H9 (cell line): ENCODE data around the gene MARS1. TPM values are rescaled to one million over a fixed set of nuclear protein-coding genes. Genes with fewer than 3 reads are reported as not detected.

ENCODE experiments used
- DNase-seq: peaks from one replicate; pipeline ENCODE4 v3.0.0-alpha.2; 2017
- H2AFZ ChIP-seq: one replicate; pipeline ENCODE4 v1.6.1; 2013; ENCODE audit warnings: mild to moderate bottlenecking, low read length, control low read depth, moderate library complexity
- H2AK5ac ChIP-seq: 2 replicates; pipeline ENCODE4 v1.6.1; 2013; ENCODE audit warnings: low read length, control low read depth, mixed read lengths; ENCODE audit not compliant: insufficient read length
- H2BK120ac ChIP-seq: one replicate; pipeline ENCODE4 v1.6.1; 2013; ENCODE audit warnings: low read depth, mild to moderate bottlenecking, low read length, control low read depth, inconsistent platforms; ENCODE audit not compliant: poor library complexity, severe bottlenecking
- H2BK12ac ChIP-seq: 2 replicates; pipeline ENCODE4 v1.6.1; 2013; ENCODE audit warnings: low read length, control low read depth, mixed read lengths, low read depth; ENCODE audit not compliant: insufficient read length
- H2BK15ac ChIP-seq: 2 replicates; pipeline ENCODE4 v1.6.1; 2013; ENCODE audit warnings: low read depth, low read length, control low read depth
- H2BK20ac ChIP-seq: one replicate; pipeline ENCODE4 v1.6.1; 2013; ENCODE audit warnings: low read depth, mild to moderate bottlenecking, low read length, control low read depth, inconsistent platforms; ENCODE audit not compliant: poor library complexity, severe bottlenecking
- H2BK5ac ChIP-seq: 2 replicates; pipeline ENCODE4 v1.6.1; 2013; ENCODE audit warnings: low read length, control low read depth, mixed read lengths; ENCODE audit not compliant: insufficient read length
- H3K14ac ChIP-seq: 2 replicates; pipeline ENCODE4 v1.6.1; 2013; ENCODE audit warnings: low read length, control low read depth; ENCODE audit not compliant: insufficient read depth
- H3K18ac ChIP-seq: 2 replicates; pipeline ENCODE4 v1.6.1; 2013; ENCODE audit warnings: low read depth, mild to moderate bottlenecking, mixed read lengths, low read length, control low read depth; ENCODE audit not compliant: insufficient read length
- H3K23ac ChIP-seq: 2 replicates; pipeline ENCODE4 v1.6.1; 2013; ENCODE audit warnings: low read length, control low read depth, mixed read lengths, low read depth; ENCODE audit not compliant: insufficient read length
- H3K23me2 ChIP-seq: 2 replicates; pipeline ENCODE4 v1.6.1; 2013; ENCODE audit warnings: low read depth, mild to moderate bottlenecking, mixed read lengths, low read length, control low read depth; ENCODE audit not compliant: insufficient read length, poor library complexity, severe bottlenecking
- H3K27ac ChIP-seq: 2 replicates; pipeline ENCODE4 v1.5.1; 2013; ENCODE audit warnings: low read length, control low read depth, mixed read lengths, low read depth; ENCODE audit not compliant: insufficient read length
- H3K27me3 ChIP-seq: 2 replicates; pipeline ENCODE4 v1.6.1; 2013; ENCODE audit warnings: low read length, control low read depth, inconsistent platforms; ENCODE audit not compliant: insufficient read depth
- H3K4ac ChIP-seq: 2 replicates; pipeline ENCODE4 v1.6.1; 2013; ENCODE audit warnings: low read depth, mild to moderate bottlenecking, control low read depth, inconsistent platforms, low read length, moderate library complexity
- H3K4me1 ChIP-seq: 2 replicates; pipeline ENCODE4 v1.6.1; 2013; ENCODE audit warnings: low read length, control low read depth, inconsistent platforms; ENCODE audit not compliant: insufficient read depth
- H3K4me2 ChIP-seq: 2 replicates; pipeline ENCODE4 v1.6.1; 2013; ENCODE audit warnings: low read length, control low read depth, mixed read lengths; ENCODE audit not compliant: insufficient read length, insufficient read depth
- H3K56ac ChIP-seq: 2 replicates; pipeline ENCODE4 v1.6.1; 2013; ENCODE audit warnings: low read depth, mild to moderate bottlenecking, mixed read lengths, low read length, control low read depth; ENCODE audit not compliant: insufficient read length
- H3K79me1 ChIP-seq: 2 replicates; pipeline ENCODE4 v1.6.1; 2013; ENCODE audit warnings: low read depth, mild to moderate bottlenecking, moderate library complexity, low read length, control low read depth, inconsistent platforms; ENCODE audit not compliant: insufficient read depth, poor library complexity, severe bottlenecking
- H3K79me2 ChIP-seq: 2 replicates; pipeline ENCODE4 v1.6.1; 2013; ENCODE audit warnings: low read length, control low read depth, inconsistent platforms; ENCODE audit not compliant: insufficient read depth
- H3K9ac ChIP-seq: 2 replicates; pipeline ENCODE4 v1.6.1; 2013; ENCODE audit warnings: low read length, control low read depth, mixed read lengths; ENCODE audit not compliant: insufficient read length; ENCODE audit errors: extremely low read depth
- H3K9me3 ChIP-seq: one replicate; pipeline ENCODE4 v1.6.1; 2013; ENCODE audit warnings: low read depth, low read length, inconsistent platforms; ENCODE audit not compliant: control insufficient read depth
- H3T11ph ChIP-seq: one replicate; pipeline ENCODE4 v1.6.1; 2013; ENCODE audit warnings: mild to moderate bottlenecking, low read length, control low read depth, inconsistent platforms
- H4K20me1 ChIP-seq: one replicate; pipeline ENCODE4 v1.6.1; 2013; ENCODE audit not compliant: control insufficient read depth, insufficient read length, insufficient read depth
- H4K5ac ChIP-seq: 2 replicates; pipeline ENCODE4 v1.6.1; 2013; ENCODE audit warnings: low read depth, mild to moderate bottlenecking, mixed read lengths, low read length, control low read depth; ENCODE audit not compliant: insufficient read length
- H4K8ac ChIP-seq: replicated peaks from 2 replicates; pipeline ENCODE4 v1.6.1; 2013; ENCODE audit warnings: low read length, control low read depth, mixed read lengths, low read depth; ENCODE audit not compliant: insufficient read length
- H4K91ac ChIP-seq: 2 replicates; pipeline ENCODE4 v1.6.1; 2013; ENCODE audit warnings: low read depth, mild to moderate bottlenecking, moderate library complexity, mixed read lengths, low read length, control low read depth; ENCODE audit not compliant: insufficient read length
- H3K27ac Mint-ChIP-seq, 3 experiments: 2 replicates in 2 of 3; 3 replicates in 1 of 3; pipeline ENCODE4 v1.8.0; 2020 to 2021; ENCODE audit warnings: mixed read lengths in 3 of 3, mild to moderate bottlenecking in 1 of 3, moderate library complexity in 1 of 3
- H3K27me3 Mint-ChIP-seq: 2 replicates; pipeline ENCODE4 v1.8.0; 2021; ENCODE audit warnings: low read depth, mild to moderate bottlenecking, moderate library complexity, mixed read lengths
- H3K36me3 Mint-ChIP-seq, 3 experiments: 2 replicates in 2 of 3; 3 replicates in 1 of 3; pipeline ENCODE4 v1.8.0; 2020 to 2021; ENCODE audit warnings: low read depth in 3 of 3, mixed read lengths in 3 of 3; ENCODE audit not compliant: insufficient read depth in 1 of 3
- H3K4me1 Mint-ChIP-seq, 2 experiments: 2 replicates each; pipeline ENCODE4 v1.8.0; 2020; ENCODE audit warnings: mixed read lengths in 2 of 2
- H3K4me3 Mint-ChIP-seq, 2 experiments: 2 replicates in 1 of 2; 3 replicates in 1 of 2; pipeline ENCODE4 v1.8.0; 2020 to 2021; ENCODE audit warnings: mild to moderate bottlenecking in 2 of 2, mixed read lengths in 2 of 2, moderate library complexity in 1 of 2
- H3K9me3 Mint-ChIP-seq, 2 experiments: 2 replicates in 1 of 2; 3 replicates in 1 of 2; pipeline ENCODE4 v1.8.0; 2020; ENCODE audit warnings: mild to moderate bottlenecking in 2 of 2, mixed read lengths in 2 of 2, moderate library complexity in 1 of 2
- WGBS: extraction: QIAGEN DNeasy Blood & Tissue Kit; methylation state at CpG from one replicate; pipeline ENCODE4 v1.1.7; 2013; ENCODE audit warnings: missing lambda C conversion rate, low lambda C conversion rate, mixed read lengths; ENCODE audit not compliant: insufficient read length; ENCODE audit errors: extremely low coverage; 5-methylcytosine and 5-hydroxymethylcytosine counted together
- total RNA-seq: library from RNA; stranded (reverse); gene quantifications from 2 replicates; pipeline ENCODE4 v1.2.1, GENCODE V29; 2021
- TF ChIP-seq, protein P1 (sequence below): fragments of 200-600 bp; sonication (generic); conservative IDR thresholded peaks from 3 replicates; pipeline ENCODE4 v1.8.0; 2021; ENCODE audit warnings: antibody characterized with exemption, mild to moderate bottlenecking

Gene MARS1
- total RNA-seq, 1 experiment from 2014 or later, result 368 TPM

DNA sequence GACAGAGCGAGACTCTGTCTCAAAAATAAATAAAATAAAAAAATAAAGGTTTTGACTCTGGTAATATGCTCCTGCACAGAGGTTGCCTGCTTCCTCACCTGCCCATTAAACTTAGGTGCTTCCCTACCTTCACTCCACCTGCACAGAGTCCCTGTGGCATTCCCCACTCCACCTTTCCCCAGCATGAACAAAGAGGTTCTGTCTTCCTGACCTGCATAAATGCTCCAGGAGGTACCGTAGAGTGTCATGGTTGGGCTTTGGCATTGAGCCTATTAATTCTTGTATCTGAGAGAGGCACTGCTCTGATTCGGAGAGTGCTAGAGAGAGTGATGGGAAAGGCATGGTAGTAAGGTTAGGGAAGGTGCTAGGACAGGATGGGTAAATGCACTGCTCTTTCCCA lies 14.5 kb upstream of the MARS1 start:
- no peak overlapping the region for H3K4ac ChIP-seq
- Mint-ChIP-seq H3K4me1 (peaks cover 21 to 22% of the 10 kb centered on the region in 2 experiments), H3K27ac (no peak overlapping the region), H3K4me3 (no peak overlapping the region), H3K27me3 (peaks cover 73% of the 10 kb centered on the region), H3K36me3 (peaks cover 0 to 5% (median 5%) of the 10 kb centered on the region in 3 experiments; a peak in 3 of 7 replicates), H3K9me3 (no peaks in the 10 kb centered on the region)
- H4K8ac ChIP-seq, result no peak overlapping the region
- H4K5ac ChIP-seq, result no peak overlapping the region
- H4K20me1 ChIP-seq, result peaks cover 3% of the 10 kb centered on the region
- no peak overlapping the region for H2BK12ac ChIP-seq
- H3K23ac ChIP-seq, result no peak overlapping the region
- no peak overlapping the region for H3K4me2 ChIP-seq
- H2BK15ac ChIP-seq, result no peak overlapping the region
- WGBS, result no CpG with 5 or more reads among the region's 3 CpGs
- no peak overlapping the region for H3K27ac ChIP-seq
- no peaks in the 10 kb centered on the region for H3K9me3 ChIP-seq
- no peak overlapping the region for H2AK5ac ChIP-seq
- no peak overlapping the region for H2BK5ac ChIP-seq
- H3K4me1 ChIP-seq, result no peaks in the 10 kb centered on the region; the same call in 1 of the 2 replicates
- TF ChIP-seq, protein P1, sequence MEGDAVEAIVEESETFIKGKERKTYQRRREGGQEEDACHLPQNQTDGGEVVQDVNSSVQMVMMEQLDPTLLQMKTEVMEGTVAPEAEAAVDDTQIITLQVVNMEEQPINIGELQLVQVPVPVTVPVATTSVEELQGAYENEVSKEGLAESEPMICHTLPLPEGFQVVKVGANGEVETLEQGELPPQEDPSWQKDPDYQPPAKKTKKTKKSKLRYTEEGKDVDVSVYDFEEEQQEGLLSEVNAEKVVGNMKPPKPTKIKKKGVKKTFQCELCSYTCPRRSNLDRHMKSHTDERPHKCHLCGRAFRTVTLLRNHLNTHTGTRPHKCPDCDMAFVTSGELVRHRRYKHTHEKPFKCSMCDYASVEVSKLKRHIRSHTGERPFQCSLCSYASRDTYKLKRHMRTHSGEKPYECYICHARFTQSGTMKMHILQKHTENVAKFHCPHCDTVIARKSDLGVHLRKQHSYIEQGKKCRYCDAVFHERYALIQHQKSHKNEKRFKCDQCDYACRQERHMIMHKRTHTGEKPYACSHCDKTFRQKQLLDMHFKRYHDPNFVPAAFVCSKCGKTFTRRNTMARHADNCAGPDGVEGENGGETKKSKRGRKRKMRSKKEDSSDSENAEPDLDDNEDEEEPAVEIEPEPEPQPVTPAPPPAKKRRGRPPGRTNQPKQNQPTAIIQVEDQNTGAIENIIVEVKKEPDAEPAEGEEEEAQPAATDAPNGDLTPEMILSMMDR, result no peak
- H3K18ac ChIP-seq, result no peak overlapping the region
- H2AFZ ChIP-seq, result no peak overlapping the region
- no peak overlapping the region for H3K14ac ChIP-seq
- H3K27me3 ChIP-seq, result peaks cover 37% of the 10 kb centered on the region
- no peak overlapping the region for H4K91ac ChIP-seq
- no peak overlapping the region for H3K56ac ChIP-seq
- no peak for DNase-seq
- no peak overlapping the region for H2BK20ac ChIP-seq
- no peak overlapping the region for H2BK120ac ChIP-seq
- no peaks in the 10 kb centered on the region for H3K79me1 ChIP-seq
- H3K23me2 ChIP-seq, result peaks cover 15% of the 10 kb centered on the region
- no peak overlapping the region for H3T11ph ChIP-seq
- no peak overlapping the region for H3K9ac ChIP-seq
- no peaks in the 10 kb centered on the region for H3K79me2 ChIP-seq
